GM19025 (cell line): ENCODE measurements around the gene C3orf22.

Experiments used
- ATAC-seq: cut with Tn5 transposase; IDR thresholded peaks from one replicate; pipeline ENCODE4 v1.9.1; 2021; ENCODE audit warnings: mild to moderate bottlenecking, low read depth, moderate library complexity; ENCODE audit not compliant: unreplicated experiment

C3orf22 gene

DNA sequence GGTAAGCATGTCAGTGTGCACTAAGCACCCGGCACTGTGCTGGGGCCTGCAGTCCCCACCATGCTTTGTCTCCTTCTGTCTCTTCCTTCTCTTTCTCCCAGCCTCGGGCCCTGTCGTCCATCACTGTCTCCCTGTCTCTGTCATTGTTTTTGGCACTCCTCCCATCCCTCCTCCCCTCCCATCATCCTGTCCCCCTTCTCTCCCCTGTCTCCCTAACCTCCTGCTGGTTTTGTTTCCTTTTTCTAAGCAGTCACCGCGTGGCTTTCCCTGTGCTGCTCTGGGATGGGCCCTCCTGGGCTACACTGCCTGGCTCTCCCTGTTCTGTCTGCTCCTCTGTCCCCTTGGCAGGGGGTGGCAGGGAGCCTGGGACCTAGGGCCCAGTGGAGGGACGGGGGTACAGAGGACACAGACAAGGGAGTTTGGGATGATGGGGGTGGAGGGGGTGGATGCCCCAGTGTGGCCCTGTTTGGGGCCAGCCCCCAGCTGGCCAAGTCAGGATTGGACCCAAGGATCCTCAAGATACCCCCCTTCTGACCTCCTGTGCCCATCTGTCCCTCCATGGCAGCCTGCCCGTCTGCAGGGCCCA is 29.1 kb downstream of the C3orf22 start:
- ATAC-seq: no peak

DNA sequence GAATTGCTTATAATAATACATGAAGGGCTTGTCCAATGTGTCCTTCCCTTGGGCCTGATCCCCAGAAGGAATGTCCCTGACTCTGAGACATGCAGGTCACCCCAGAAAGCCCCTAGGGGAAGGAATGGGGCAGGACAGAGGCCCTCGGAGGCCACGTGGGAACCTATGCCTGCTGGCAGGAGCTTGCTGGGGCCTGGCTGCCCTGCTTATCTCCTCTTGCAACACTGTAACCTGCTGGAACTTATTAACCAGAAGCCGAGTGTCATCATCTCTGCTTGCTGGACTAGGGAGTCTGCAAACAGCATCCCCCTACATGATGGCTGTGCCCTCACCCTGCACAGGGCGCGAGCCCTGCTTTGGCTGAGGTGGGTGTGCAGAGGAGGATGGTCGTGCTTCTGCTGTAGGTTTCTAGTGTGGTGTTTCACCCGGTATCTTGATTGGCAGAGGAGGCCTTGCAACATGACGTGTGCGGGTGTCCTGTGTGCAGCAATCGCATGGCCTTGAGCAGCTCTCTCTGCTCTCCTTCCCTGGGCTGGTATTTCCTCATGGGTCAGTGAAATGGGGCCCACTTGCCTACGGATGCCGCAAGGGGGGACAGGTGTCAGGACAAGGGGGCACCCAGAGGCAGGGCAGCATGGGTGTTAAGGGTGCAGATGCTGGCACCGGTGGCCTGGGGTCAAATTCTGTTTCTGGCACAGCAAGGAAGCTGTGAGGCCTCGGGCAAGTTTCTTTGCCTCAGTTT is 29.8 kb downstream of the C3orf22 start:
- no peak for ATAC-seq

DNA sequence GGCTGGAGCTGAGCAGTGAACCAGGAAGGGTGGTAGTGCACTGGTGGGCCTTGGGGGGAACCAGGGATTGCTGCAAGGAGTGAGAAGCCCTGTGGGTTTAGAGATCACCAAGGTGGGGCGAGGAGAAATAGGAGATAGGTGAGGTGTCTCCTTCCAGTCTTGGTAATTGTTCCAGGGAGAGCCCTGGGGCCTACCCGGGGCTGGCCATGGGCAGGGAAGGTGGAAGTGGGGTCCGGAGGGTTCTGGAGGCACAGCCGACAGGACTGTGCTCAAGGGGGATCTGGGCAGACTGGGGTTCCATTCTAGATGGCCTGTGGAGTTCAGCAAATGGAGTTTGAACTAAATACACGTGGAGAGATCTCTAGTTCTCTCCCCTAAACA is 30.3 kb downstream of the C3orf22 start:
- ATAC-seq: no peak

DNA sequence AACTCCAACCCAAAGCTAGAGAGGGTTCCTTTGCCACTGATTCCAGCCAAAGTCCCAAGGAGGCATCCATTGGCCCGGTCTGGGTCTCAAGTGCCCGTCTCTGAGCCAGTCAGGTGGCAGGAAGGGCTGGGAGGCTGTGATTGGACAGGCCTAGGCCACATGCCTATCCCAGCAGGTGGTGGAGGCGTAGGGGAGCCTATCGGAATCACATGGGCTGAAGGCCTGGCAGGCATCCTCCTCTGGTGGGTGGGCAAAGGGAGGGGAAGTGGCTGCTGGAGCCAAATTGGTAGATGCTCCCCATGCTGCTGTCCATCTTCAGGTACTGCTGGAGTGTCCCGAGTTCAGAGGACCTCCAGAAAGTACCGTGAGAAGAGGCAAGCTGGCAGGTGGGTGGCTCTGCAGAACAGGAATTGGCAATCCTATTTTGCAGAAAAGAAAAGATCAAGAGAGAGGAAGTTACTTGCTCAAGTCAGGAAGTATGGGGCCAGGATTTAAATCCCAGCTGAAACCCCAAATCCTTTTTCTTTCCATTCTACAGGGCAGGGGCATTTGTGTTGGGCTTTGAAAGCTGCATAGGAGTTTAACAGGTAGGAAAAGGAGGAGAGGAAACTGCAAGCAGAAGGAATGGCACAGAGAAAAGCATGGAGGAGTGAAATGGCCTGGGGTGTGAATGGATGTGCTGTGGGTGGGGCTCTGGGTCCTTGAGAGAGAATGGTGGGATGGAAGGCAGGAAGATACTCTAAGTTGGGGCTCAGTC is 31.1 kb downstream of the C3orf22 start:
- no peak for ATAC-seq

DNA sequence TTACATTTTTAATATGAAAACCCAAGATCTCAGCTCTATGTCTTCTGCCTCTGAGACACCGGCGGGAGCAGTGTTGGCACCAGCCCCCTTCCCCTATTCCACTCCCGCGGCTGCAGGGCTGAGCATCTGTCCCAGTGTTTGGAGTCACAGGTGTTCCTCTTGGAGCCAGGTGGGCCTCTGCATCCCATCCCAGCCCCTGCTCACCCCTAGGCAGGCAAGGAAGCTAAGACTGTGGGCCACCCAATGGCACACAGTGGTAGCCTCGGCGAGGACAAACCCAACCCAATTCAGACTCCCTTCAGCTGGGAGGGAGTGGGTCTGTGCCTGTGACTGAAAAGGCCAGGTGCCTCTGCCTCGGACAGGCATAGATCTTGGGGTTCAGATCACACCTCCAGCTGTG is 31.7 kb downstream of the C3orf22 start:
- ATAC-seq: no peak

DNA sequence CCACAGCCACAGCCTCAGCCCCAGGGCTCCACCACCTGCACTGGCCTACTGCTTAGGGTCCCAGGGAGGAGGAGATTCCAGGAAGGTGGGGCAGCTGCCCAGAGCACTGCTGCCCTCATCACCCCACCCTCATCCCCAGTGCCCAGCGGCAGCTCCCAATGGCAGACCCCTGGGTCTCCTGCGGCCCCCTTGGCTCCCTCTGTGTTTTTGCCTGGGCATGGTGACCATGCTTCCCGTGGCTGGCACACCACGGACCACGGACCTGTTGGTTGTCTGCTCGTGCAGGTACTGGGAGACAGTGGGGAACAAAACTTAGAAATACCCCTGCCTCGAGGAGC is 32.1 kb downstream of the C3orf22 start:
- ATAC-seq: no peak

DNA sequence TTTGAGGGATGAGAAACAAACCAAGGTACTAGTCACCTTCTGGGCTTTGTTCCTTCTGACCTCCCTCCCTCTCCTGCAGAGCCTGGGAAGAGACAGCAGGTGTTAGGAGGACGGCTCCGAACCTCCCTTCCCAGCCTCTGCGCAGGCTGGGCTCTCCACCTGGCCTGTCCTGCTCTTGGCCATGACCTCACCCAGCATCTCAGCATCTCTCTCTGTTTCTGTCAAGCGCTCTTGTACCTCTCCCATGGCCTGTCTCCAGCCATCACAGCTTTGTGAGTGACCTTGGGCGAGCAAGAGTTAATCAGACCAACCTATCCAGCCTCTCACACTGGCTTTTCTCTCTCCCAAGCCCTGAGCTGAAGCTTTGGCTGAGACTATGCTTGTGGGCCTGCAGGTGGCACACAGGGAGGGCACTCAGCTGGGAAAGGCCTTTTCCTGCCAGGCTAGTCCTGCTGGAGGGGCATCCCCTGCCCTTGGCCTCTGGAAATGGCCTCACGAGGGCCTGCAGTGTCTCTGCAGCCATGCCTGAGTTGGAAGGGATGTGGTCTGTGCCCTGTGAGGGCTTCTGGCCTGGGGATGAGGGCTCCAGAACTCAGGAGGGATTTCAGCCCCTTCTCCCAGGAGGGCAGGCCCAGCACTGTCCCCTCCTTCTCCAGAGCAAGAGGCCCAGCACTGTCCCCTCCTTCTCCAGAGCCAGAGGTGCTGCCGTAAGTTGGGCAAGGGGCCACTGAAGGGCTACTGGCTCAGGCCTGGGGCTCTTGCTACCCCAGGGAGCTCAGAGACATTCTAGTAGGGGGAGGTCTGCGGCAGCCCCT is 32.7 kb downstream of the C3orf22 start:
- ATAC-seq: no peak

DNA sequence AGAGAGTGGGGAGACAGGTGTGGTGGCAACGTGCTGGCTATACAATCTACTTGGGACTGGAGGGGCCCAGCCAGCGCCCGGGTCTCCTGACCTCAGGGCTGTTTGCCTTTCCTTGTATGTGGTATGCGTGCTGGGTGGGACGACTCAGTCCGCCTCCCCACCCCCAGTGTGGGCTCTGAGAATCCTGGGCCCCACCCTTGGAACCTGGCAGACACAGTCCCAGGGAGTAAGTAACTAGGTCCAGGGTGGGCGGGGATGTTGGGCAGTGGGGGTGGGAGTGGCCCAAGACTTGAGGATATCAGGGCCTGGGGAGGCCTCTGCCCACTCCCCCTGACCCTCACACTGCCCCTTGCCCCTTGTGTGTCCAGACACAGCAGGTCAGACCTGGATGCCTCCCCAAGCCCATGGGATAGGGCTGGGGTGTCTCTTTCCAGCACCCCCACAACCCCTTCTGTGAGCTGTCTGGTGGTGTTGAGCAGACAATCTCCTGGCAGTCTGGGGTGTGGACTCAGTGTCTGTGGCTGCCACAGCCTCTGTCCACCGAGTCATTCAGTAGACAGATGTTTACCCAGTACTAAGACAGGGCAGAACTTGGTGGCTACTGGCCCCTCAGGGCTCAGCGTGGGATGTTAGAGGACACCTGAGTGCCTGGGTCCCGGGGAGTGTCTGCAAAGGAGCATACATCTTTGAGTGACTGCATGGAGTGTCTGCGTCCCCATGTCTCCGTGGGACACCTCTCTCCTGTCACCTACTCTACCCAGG is 33.5 kb downstream of the C3orf22 start:
- ATAC-seq: no peak

DNA sequence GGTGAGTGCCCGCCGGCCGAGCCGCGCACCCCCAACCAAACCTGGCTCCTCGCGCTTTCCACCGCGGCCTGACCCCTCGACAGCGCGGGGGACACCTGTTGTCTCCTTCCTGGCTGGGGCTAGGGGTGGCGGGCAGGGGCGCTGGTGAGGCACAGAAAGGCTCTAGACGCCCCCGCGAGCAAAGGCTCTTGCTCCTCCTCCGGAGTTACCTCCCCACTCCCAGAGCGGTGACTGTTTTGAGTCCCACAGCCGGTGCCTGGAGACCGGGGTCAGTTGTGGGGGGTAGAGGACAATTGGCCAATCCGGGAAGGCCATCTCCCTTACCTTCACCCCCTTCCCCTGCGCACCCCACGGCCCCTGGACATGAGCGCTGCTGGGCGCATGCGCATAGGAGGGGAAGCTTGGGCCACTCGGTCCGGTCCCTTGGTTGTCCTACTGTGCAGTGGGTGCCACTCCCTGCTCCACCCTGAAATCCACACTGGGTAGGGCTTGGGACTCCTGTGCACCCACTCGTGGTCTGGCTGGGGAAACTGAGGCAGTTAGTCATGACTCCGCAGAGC is 34.2 kb downstream of the C3orf22 start:
- ATAC-seq: no peak

DNA sequence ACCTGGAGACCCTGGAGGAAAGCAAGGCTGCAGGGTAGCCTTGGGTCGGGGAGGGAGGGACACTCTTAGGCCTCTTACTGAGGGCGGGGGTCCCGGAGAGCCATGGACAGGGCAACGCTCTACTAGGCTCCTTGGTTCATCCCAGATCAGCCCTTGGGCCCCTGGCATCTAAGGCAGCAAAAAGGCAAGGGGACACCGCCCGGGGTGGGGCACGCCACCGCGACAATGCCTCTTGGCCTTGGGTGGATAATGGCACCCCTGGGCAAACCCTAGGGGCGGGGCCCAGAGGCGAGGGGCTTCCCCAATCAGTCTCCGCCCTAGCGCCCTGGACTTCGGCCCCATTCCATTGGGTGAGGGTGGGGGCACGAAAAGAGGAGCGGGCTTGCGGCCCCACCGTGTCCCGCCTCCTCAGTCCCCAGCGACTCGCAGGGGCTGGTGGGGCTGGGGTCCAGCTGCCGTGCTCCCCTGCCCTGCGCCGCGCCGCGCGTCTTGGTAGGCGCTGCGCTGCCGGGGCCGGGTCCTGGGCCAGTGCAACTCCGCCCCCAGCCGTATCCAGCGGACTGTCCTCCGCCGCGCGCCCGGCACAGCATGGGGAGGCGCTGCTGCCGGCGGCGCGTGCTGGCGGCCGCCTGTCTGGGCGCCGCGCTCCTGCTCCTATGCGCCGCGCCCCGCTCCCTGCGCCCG is 34.8 kb downstream of the C3orf22 start, which contains the start of gene CHST13:
CHST13 (plus strand) TSS at position 411 of the 684 bp plus-strand sequence; CDS start at position 589, 178 bp downstream.
- ATAC-seq: no peak

DNA sequence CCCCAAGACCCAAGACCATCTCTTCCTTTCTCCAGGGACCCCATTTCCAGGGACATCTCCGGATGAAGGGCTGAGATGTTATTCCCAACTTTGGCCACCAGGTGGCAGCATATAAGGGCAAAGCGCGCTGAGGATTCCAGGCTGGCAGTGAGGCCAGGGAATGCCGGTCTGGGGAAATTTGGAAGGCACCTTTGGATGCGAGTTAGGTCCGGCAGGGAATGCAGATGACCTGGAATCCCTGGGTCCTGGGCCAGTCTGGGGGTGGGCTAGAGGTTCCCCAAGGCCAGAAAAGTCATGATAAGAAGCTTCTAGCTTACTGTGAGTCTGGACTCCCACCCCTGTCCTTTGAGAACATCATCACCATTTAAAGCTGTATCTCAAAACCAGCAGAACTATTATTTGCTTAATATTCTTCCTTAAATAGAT is 36.4 kb downstream of the C3orf22 start:
- no peak for ATAC-seq

DNA sequence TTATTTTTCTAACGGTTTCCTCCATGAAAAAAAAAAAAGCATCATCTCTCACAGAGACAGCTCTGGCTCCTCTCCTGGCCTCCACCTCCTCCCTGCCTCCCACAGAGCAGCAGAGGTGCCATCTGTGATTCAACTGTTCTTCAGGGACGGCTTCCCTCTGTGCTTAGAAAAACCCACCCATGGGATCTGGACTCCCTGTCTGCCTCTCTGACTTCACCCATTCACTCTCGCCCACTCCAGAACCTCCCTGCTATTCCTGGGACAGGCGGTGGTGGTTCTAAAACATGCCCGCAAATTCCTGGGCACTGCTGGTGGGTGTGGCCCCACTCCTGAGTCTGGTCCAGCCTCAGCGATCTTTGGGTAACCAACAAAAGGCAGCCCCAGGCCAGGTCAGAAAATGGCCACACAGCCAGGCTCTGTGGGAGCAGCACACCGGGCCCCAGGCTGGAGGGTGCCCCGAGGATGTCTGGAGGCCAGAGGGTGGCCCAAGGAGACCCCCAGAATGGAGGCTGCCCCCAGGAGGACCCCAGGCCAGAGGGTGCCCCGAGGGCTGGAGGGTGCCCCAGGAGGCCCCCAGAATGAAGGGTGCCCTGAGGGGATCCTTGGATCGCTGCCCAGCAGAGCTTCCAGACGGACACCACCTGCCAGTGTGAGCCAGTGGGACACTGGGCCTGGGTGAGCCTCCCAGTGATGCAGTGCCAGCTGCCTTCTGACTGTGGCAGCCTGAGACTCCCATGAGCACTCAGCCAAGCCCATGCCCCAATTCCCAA is 37.4 kb downstream of the C3orf22 start:
- no peak for ATAC-seq

DNA sequence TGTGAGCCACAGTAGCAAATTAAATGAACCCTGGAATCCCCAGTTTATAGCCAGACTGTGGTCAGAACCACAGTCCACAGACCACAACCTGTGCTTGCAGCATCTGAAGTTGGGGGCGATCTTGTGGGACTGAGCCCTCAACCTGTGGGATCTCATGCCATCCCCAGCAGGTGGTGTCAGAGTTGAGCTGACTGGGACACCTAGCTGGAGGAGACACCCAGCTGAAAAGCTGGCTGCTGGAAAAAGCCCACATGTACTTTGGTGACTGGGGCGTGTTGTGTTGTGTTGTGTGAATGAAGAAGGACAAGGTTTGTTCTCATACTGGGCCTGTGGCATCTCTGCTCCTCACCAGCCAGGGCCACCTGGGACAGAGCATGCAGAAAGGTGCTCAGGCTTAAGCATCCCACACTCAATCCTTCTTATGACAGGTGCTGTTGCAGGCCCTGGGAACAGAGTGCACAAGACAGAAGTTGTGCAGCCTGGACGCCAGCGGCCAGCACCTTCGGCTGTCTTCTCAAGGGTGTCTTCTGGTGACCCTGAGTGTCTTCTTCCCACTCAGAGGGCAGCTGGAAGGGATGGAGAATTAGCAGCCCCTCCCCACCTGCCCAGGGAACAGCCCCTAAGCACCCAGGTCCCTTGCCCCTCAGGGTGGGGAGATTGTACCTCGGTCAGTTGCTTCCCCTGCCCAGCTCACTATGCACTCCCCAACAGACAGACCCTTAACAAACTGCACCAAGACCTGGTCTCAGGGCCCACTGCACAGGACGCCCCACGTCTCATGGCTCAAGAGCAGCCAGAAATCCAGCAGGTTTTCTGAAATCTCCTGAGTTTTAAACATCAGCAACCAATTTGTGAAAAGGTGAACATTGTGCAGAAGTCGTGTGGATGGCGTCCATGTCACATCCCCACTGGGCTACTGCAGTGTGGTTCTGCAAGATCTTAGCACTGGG is 39.0 kb downstream of the C3orf22 start:
- ATAC-seq: no peak

DNA sequence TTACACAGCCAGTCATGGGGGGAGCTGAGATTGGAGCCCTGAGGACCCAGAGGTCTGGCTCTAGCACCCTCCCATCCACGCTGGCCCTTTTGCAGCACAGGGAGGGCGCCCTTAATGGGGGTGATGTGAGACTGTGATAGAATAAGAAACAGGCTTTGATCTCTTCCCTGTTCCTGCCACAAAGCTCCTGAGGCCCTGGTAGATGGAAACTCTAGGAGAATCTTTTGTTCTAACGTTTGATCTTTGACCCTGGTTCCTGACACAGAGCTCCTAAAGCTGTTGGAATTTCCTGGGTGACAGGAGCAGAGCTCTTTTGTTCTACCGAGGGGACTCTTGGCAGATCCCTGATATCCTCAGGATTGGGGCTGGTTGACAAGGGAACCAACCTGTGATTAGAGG is 40.0 kb downstream of the C3orf22 start:
- ATAC-seq: no peak

DNA sequence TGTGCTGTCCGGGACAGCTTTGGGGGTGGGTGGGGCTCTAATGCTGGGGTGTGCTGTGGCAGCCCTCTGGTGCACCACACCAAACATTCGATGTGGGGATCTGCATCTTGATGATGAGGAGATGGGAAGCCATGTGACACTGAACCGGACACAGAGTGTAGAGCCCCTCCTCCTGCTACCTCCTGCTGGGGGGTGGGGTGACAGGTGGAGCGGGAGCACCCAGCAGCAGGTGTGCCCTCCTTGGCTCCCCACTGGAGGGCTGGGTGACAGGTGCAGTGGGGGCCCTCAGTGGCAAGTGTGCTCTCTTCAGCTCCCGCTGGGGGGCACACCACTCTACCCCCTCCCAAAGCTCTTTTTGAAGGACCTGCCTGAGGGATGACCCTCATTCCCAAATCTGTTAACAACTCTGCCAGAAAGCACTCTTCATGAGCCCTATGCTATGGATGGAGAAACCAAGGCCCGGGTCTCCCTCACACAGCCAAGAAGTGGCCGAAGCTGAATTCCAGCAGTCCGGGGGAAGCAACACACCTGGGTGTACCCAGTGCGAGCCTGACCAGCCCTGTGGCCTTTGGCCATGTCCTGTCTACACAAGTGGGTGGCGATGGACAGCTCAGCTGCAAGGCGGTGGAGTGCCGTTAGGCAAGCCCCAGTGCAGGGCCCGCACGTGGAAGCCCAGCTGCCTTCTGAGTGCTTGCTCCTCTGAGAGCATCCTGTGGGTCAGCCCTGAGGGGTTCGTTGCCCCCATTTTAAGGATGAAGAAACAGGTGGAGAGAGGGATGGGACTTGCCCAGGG is 40.5 kb downstream of the C3orf22 start:
- ATAC-seq: no peak

DNA sequence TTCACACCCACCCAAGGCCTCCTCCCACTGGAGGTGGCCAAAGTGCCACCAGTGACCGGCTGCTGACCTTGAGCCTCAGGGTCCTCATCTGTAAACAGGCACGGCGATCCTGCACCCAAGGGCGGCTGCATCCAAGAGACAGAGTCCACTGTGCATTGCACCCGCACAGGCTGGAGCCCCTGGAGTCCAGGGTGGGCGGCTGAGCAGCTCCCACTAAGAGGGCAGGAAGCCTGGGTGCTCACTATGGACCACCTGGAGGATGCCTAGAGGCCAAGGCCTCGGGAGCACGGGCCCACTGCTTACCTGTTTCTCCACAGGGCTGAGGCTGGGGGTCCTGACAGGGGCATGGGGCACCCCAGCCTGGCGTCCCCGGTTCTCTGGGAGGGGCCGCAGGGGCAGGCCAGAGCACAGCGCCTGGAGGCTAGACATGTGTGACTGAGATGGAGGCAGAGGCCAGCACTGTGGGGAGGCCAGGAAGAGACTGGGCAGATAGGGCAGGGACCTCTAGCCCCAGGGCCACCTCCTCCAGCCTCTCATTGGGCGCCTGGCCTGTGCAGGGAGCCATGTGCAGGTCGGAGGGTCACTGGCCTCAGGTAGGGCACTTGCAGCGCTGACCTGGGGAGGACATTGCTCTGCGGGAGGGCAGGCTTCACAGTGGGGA is 41.3 kb downstream of the C3orf22 start, which contains the start of gene UROC1:
UROC1 (minus strand) TSS at position 483 of the 661 bp plus-strand sequence; CDS start at position 429, 54 bp downstream.
- no peak for ATAC-seq
